ENCODE results near the gene MRPL49.
A peak's percentile ranks its signal among the peaks of the same experiment; 100 is the strongest.
"Not testable (repeated sequence)": the region's sequence is repeated elsewhere in the genome, so short reads cannot be mapped to it uniquely, and the experiment has no call there.

Gene MRPL49

DNA sequence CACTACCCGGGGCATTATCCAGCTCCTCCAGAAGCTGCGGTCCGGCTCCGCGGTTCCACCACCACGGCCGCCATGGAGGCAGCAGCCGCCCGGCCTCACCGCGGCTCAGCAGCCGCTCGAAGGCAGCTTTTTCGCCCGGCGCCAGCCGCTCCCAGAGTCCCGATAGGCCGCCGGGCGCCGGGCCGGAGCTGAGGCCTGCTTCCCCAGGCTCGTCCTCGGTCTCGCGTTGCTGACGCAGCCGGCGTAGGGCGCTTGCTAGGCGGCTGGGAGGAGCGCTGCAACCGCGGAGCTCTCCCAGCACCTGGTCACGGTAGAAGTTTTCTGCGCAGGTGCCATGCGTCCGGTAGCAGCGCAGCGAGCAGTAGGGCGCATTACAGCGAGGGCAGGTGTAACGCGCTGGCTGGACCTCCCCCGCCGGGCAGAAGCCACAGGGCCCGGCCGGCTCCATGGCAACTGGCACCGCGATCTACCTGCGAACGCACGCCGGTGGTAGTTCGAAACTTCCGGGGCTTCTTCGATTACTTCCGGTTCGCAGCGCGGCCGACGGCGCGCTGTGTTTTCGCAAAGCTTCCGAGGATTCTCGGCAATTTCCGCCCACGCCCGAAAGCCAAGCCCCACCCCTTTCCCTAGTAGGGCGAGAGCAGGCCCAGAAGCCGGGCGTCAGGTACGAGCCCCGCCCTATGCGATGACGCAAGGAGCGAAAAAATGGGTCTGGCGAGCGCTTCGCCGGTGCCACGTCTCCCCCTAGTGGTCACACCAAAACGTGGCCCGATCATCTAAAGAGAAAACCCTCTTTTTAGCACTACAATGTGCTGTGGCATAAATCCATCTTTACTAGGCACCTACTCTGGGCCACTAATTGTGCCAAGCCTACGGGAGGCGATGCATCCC lies 4.7 kb upstream of the MRPL49 start, which contains the start of gene ZNHIT2:
TSS of gene ZNHIT2 (minus strand) at position 496 of the 891 bp plus-strand sequence. CDS start at position 448, 48 bp downstream.
- peak; percentile 91 for TF ChIP-seq Cebpa-rat (IDR thresholded peaks at IDR 0.05)
- Histone ChIP-seq H3K27me3 (no peaks in the 10 kb centered on the region), H3K9ac (peak within 1 kb of the TSS; percentile 90), H3K4me2 (peak within 1 kb of the TSS; percentile 97), H4K20me1 (peaks cover 55% of the 10 kb centered on the region), H3K9me3 (no peaks in the 10 kb centered on the region), H3K4me1 (peaks cover 73% of the 10 kb centered on the region), H3K36me3 (peaks cover 54% of the 10 kb centered on the region), H3K4me3 (peak within 1 kb of the TSS; percentile 90), H3K27ac (peak within 1 kb of the TSS; percentile 88)

DNA sequence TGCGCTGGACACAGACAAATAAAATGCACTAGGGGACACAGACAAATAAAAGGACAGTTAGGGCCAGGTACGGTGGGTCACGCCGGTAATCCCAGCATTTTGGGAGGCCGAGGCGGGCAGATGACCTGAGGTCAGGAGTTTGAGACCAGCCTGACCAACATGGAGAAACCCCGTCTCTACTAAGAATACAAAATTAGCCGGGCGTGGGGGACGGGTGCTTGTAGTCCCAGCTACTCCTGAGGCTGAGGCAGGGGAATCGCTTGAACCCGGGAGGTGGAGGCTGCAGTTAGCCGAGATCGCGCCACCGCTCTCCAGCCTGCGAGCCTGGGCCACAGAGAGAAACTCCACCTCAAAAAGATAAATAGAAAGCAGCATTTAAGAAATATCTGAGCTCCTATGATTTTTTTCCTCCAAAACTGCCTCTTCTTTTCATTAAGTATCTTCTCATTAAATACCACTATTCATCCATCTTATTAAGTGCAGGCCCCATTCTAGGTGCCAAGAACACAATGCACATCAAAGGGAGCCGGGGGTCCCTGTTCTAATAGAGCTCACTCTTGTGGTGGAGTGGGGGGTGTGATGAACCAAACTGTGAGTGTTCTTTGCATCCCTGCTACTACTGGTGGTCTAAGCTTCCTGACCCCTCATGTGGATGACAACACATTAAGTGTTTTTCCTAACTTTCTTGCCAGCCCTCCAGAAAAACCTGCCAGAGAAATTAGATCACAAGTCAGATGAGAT lies 3.9 kb upstream of the MRPL49 start:
- peaks cover 73% of the 10 kb centered on the region for H3K4me1 ChIP-seq
- H3K36me3 ChIP-seq = peaks cover 54% of the 10 kb centered on the region
- no peaks in the 10 kb centered on the region for H3K27me3 ChIP-seq
- peaks cover 55% of the 10 kb centered on the region for H4K20me1 ChIP-seq
- no peak overlapping the region for H3K27ac ChIP-seq
- H3K4me2 ChIP-seq = peak overlapping the region; percentile 3; the same call in 1 of the 2 replicates
- no peak overlapping the region for H3K4me3 ChIP-seq
- H3K9me3 ChIP-seq = no peaks in the 10 kb centered on the region
- TF ChIP-seq Cebpa-rat (IDR thresholded peaks at IDR 0.05) = no peak
- peak overlapping the region; percentile 55 for H3K9ac ChIP-seq

- not testable (repeated sequence) for H3K27ac ChIP-seq, H3K4me3 ChIP-seq, H3K27me3 ChIP-seq, H3K9me3 ChIP-seq
- Histone ChIP-seq H3K36me3 (peaks cover 55% of the 10 kb centered on the region), H3K9ac (peak overlapping the region; percentile 55), H3K4me1 (peaks cover 73% of the 10 kb centered on the region), H4K20me1 (peaks cover 55% of the 10 kb centered on the region), H3K4me2 (peak overlapping the region; percentile 89)
Observed at GRCh38 chr11:65118891-65119669, 3.0 kb upstream of the MRPL49 start.

DNA sequence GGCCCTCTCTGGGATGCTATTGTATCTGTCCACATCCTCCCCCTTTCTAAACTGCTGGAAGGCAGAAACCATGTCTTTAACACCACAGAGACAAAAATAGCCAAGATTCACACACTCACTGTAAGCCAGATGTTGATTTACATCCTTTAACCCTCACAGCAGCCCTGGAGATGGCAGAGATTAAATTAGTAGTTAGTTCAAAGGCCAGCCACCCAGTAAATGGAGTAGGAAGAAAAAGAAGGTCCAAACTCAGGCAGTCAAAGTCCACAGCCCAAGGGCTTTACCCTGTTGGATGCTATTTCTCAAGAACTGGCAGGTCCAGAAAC lies 2.5 kb upstream of the MRPL49 start:
- Histone ChIP-seq H3K9me3 (no peaks in the 10 kb centered on the region), H3K36me3 (peaks cover 61% of the 10 kb centered on the region), H4K20me1 (peaks cover 55% of the 10 kb centered on the region), H3K27me3 (no peaks in the 10 kb centered on the region), H3K4me1 (peaks cover 75% of the 10 kb centered on the region), H3K9ac (peak overlapping the region; percentile 55; the same call in 1 of the 2 replicates), H3K27ac (no peak overlapping the region), H3K4me2 (peak overlapping the region; percentile 89), H3K4me3 (no peak overlapping the region)
- no peak for TF ChIP-seq Cebpa-rat (IDR thresholded peaks at IDR 0.05)

GRCh38 chr11:65120831-65121230 lies 1.3 kb upstream of the MRPL49 start:
- TF ChIP-seq Cebpa-rat (IDR thresholded peaks at IDR 0.05) = no peak
- Histone ChIP-seq H3K27me3 (no peaks in the 10 kb centered on the region), H3K4me1 (peaks cover 69% of the 10 kb centered on the region), H4K20me1 (peaks cover 49% of the 10 kb centered on the region), H3K4me2 (peak overlapping the region; percentile 89), H3K36me3 (peaks cover 61% of the 10 kb centered on the region), H3K4me3 (peak overlapping the region; percentile 91), H3K9ac (peak overlapping the region; percentile 97), H3K27ac (peak overlapping the region; percentile 94), H3K9me3 (no peaks in the 10 kb centered on the region)

DNA sequence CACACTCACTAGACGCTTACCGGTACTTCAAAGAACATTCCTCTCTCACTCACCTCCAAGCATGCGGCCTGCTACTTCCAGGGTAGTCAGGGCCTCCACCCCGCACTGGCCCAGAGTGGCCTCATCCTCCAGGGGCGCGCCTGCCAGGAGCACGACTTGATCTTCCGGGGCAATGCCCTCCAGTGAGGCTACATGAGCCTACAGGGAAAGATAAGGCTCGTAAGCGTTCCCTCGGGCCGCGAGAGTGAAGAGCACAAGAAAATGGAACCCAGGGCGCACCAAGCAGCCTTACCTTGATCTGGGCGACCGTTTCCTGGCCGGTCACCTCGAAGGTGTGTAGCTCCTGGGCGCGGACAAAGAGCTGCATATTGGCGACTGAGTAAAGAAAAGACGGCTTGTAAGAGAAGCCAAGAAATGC lies 665 bp upstream of the MRPL49 start:
- H3K36me3 ChIP-seq = peaks cover 61% of the 10 kb centered on the region
- H3K27ac ChIP-seq = peak overlapping the region; percentile 94
- no peak for TF ChIP-seq Cebpa-rat (IDR thresholded peaks at IDR 0.05)
- peak overlapping the region; percentile 97 for H3K9ac ChIP-seq
- peaks cover 46% of the 10 kb centered on the region for H4K20me1 ChIP-seq
- no peaks in the 10 kb centered on the region for H3K27me3 ChIP-seq
- H3K4me1 ChIP-seq = peaks cover 63% of the 10 kb centered on the region
- peak overlapping the region; percentile 91 for H3K4me3 ChIP-seq
- peak overlapping the region; percentile 89 for H3K4me2 ChIP-seq
- no peaks in the 10 kb centered on the region for H3K9me3 ChIP-seq

GRCh38 chr11:65124480-65125196 lies 2.5 kb downstream of the MRPL49 start:
- H3K36me3 ChIP-seq = peaks cover 73% of the 10 kb centered on the region
- H3K9ac ChIP-seq = no peak overlapping the region

GRCh38 chr11:65125197-65126056 lies 3.3 kb downstream of the MRPL49 start:
- no peak for TF ChIP-seq Cebpa-rat (IDR thresholded peaks at IDR 0.05)
- H3K4me3 ChIP-seq = no peak overlapping the region
- H3K9ac ChIP-seq = no peak overlapping the region
- H3K36me3 ChIP-seq = peaks cover 73% of the 10 kb centered on the region
- peaks cover 57% of the 10 kb centered on the region for H3K4me1 ChIP-seq
- no peak overlapping the region for H3K4me2 ChIP-seq
- H4K20me1 ChIP-seq = peaks cover 54% of the 10 kb centered on the region
- H3K27me3 ChIP-seq = no peaks in the 10 kb centered on the region
- no peak overlapping the region for H3K27ac ChIP-seq
- no peaks in the 10 kb centered on the region for H3K9me3 ChIP-seq

More at GRCh38 chr11:65124480-65125196, 2.5 kb downstream of the MRPL49 start:
- no peak overlapping the region for H3K4me2 ChIP-seq
- TF ChIP-seq Cebpa-rat (IDR thresholded peaks at IDR 0.05) = no peak
- no peaks in the 10 kb centered on the region for H3K27me3 ChIP-seq
- peaks cover 54% of the 10 kb centered on the region for H4K20me1 ChIP-seq
- no peak overlapping the region for H3K27ac ChIP-seq
- H3K4me3 ChIP-seq = no peak overlapping the region
- H3K9me3 ChIP-seq = no peaks in the 10 kb centered on the region
- H3K4me1 ChIP-seq = peaks cover 57% of the 10 kb centered on the region

Measured in BLaER1 (cell line).